HEK293 (cell line): ENCODE results near the gene SEC16A.

ENCODE experiments used
- CTCF ChIA-PET: fragments of 350-600 bp; formaldehyde crosslinking; extraction: SDS; loops from one replicate; lab custom pipeline; 2021; ENCODE audit warnings: antibody characterized with exemption; lab: Yijun Ruan, JAX
- POLR2A ChIA-PET: fragments of 300-600 bp; formaldehyde crosslinking; extraction: SDS; loops from one replicate; lab custom pipeline; 2020; ENCODE audit warnings: antibody characterized with exemption, inconsistent platforms; lab: Yijun Ruan, JAX
- H3K27ac ChIP-seq: fragments of 200-500 bp; sonication (Bioruptor generic); 2 replicates; pipeline ENCODE4 v1.5.1; 2014; ENCODE audit warnings: low read depth, low read length, control low read depth, inconsistent platforms; ENCODE audit errors: extremely low read depth
- H3K36me3 ChIP-seq, 2 experiments: fragments of 200-500 bp in 1 of 2; sonication (Bioruptor generic) in 1 of 2; 1 replicate in 1 of 2; 2 replicates in 1 of 2; pipeline ENCODE4 v1.5.1; 2014 to 2017; ENCODE audit warnings: inconsistent platforms in 2 of 2, low read length in 2 of 2; ENCODE audit not compliant: control insufficient read depth in 2 of 2, insufficient read depth in 1 of 2
- H3K4me1 ChIP-seq: fragments of 200-500 bp; sonication (Bioruptor generic); 2 replicates; pipeline ENCODE4 v1.5.1; 2014; ENCODE audit warnings: mild to moderate bottlenecking, low read length, inconsistent platforms; ENCODE audit not compliant: control insufficient read depth, insufficient read depth
- H3K4me3 ChIP-seq: 2 replicates; pipeline ENCODE4 v1.5.1; 2011; ENCODE audit warnings: low read depth, mild to moderate bottlenecking, control low read depth, low read length, moderate library complexity
- H3K9me3 ChIP-seq: fragments of 200-500 bp; sonication (Bioruptor generic); 2 replicates; pipeline ENCODE4 v1.5.1; 2014; ENCODE audit warnings: low read depth, low read length, inconsistent platforms; ENCODE audit not compliant: control insufficient read depth, insufficient read depth
- KLF7 ChIP-seq: fragments of 450-650 bp; formaldehyde crosslinking; IDR thresholded peaks from 2 replicates; pipeline ENCODE4 v1.5.1; 2016; ENCODE audit warnings: missing biosample characterization, missing genetic modification characterization, borderline replicate concordance
- RBAK ChIP-seq: fragments of 450-650 bp; formaldehyde crosslinking; IDR thresholded peaks from 2 replicates; pipeline ENCODE4 v1.5.1; 2016; ENCODE audit warnings: missing biosample characterization, missing genetic modification characterization
- SCRT1 ChIP-seq: fragments of 450-650 bp; formaldehyde crosslinking; IDR thresholded peaks from 2 replicates; pipeline ENCODE4 v1.5.1; 2016; ENCODE audit warnings: missing biosample characterization, missing genetic modification characterization, borderline replicate concordance
- SETDB1 ChIP-seq: IDR thresholded peaks from one replicate; pipeline ENCODE4 v1.6.1; 2017; ENCODE audit warnings: mild to moderate bottlenecking, low read length, moderate library complexity, mixed read lengths; ENCODE audit not compliant: insufficient read length
- WT1 ChIP-seq: fragments of 450-650 bp; formaldehyde crosslinking; IDR thresholded peaks from 2 replicates; pipeline ENCODE4 v1.5.1; 2016; ENCODE audit warnings: missing biosample characterization, missing genetic modification characterization
- ZBTB21 ChIP-seq: fragments of 450-650 bp; formaldehyde crosslinking; IDR thresholded peaks from 2 replicates; pipeline ENCODE4 v1.5.1; 2017; ENCODE audit warnings: missing biosample characterization, missing genetic modification characterization
- ZFP69B ChIP-seq: fragments of 450-650 bp; formaldehyde crosslinking; IDR thresholded peaks from 2 replicates; pipeline ENCODE4 v1.5.1; 2016; ENCODE audit warnings: missing biosample characterization, missing genetic modification characterization
- ZNF132 ChIP-seq: fragments of 450-650 bp; formaldehyde crosslinking; IDR thresholded peaks from 2 replicates; pipeline ENCODE4 v1.5.1; 2017; ENCODE audit warnings: missing biosample characterization, missing genetic modification characterization, borderline replicate concordance
- ZNF155 ChIP-seq: fragments of 450-650 bp; formaldehyde crosslinking; IDR thresholded peaks from 2 replicates; pipeline ENCODE4 v1.5.1; 2016; ENCODE audit warnings: missing biosample characterization, missing genetic modification characterization
- ZNF157 ChIP-seq: fragments of 450-650 bp; formaldehyde crosslinking; IDR thresholded peaks from 2 replicates; pipeline ENCODE4 v1.5.1; 2016; ENCODE audit warnings: missing biosample characterization, missing genetic modification characterization
- ZNF274 ChIP-seq, 2 experiments: fragments of 200-500 bp in 1 of 2; fragments of 450-650 bp in 1 of 2; sonication (Bioruptor generic) in 1 of 2; formaldehyde crosslinking in 1 of 2; IDR thresholded peaks; 2 replicates each; pipeline versions ENCODE4 v1.5.1 to v1.6.1; 2014 to 2016; ENCODE audit warnings: borderline replicate concordance in 1 of 2, inconsistent platforms in 1 of 2, low read length in 1 of 2, missing biosample characterization in 1 of 2, missing genetic modification characterization in 1 of 2
- ZNF548 ChIP-seq: fragments of 450-650 bp; formaldehyde crosslinking; IDR thresholded peaks from 2 replicates; pipeline ENCODE4 v1.5.1; 2016; ENCODE audit warnings: missing biosample characterization, missing genetic modification characterization
- ZNF791 ChIP-seq: fragments of 450-650 bp; formaldehyde crosslinking; IDR thresholded peaks from 2 replicates; pipeline ENCODE4 v1.5.1; 2016; ENCODE audit warnings: missing biosample characterization, missing genetic modification characterization
- TF ChIP-seq, protein P1 (sequence below): sonication (generic); formaldehyde crosslinking; IDR thresholded peaks from 2 replicates; pipeline ENCODE4 v1.8.1; 2022; ENCODE audit warnings: mild to moderate bottlenecking, moderate library complexity, missing genetic modification reagents
- TF ChIP-seq, protein P2 (sequence below): fragments of 450-650 bp; formaldehyde crosslinking; IDR thresholded peaks from 2 replicates; pipeline ENCODE4 v1.5.1; 2016; ENCODE audit warnings: missing biosample characterization, missing genetic modification characterization
- TF ChIP-seq, protein P3 (sequence below): fragments of 450-650 bp; formaldehyde crosslinking; IDR thresholded peaks from 2 replicates; pipeline ENCODE4 v1.5.1; 2016; ENCODE audit warnings: missing biosample characterization, missing genetic modification characterization
- TF ChIP-seq, protein P4 (sequence below): fragments of 450-650 bp; IDR thresholded peaks from 2 replicates; pipeline ENCODE4 v1.5.1; 2018; ENCODE audit warnings: missing biosample characterization, missing genetic modification characterization

Gene SEC16A

DNA sequence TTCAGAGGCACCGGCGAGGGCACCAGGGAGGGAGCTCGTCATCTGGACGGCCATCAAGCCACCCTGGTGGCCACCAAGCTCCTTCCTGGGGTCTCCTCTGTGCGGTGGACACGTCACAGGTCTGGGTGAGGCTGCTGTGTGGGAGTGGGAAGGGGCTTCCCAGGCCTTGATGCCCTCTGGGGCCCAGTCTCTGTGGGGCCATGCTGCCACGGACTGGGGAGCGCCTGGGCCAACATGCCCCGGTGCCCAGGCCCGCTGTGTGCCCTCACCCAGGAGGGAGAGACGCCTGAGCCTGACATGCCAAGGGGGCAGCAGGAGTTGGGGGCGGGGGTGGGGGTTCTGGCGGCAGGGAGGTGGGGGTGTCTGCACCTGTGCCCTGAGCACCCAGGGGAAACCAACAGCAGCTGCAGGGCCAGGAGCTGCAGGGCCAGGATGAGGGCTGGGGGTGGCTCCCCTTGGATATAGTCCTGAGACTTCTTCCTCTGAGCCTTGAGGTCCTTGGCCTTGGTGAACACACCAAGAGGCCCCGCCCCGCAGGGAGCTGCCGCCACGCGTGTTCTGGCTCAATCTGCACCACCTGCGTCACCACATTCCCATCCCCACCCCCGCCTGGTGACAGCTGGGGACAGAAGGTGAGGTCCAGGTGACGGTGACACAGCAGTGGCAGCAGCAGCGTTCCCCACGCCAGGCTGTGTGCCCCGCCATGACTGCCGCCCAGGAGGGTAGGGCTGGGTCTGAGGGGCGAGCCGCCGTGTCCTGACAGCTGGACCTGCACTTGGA is 15.3 kb upstream of the SEC16A start:
- H3K4me1 ChIP-seq = no peaks in the 10 kb centered on the region
- TF ChIP-seq, protein P1, sequence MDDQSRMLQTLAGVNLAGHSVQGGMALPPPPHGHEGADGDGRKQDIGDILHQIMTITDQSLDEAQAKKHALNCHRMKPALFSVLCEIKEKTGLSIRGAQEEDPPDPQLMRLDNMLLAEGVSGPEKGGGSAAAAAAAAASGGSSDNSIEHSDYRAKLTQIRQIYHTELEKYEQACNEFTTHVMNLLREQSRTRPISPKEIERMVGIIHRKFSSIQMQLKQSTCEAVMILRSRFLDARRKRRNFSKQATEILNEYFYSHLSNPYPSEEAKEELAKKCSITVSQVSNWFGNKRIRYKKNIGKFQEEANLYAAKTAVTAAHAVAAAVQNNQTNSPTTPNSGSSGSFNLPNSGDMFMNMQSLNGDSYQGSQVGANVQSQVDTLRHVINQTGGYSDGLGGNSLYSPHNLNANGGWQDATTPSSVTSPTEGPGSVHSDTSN (CRISPR knock-in tag) = no peak
- TF ChIP-seq ZNF155 (tag by site-specific recombination) = no peak
- TF ChIP-seq WT1 (tag by site-specific recombination) = no peak
- TF ChIP-seq, protein P2, sequence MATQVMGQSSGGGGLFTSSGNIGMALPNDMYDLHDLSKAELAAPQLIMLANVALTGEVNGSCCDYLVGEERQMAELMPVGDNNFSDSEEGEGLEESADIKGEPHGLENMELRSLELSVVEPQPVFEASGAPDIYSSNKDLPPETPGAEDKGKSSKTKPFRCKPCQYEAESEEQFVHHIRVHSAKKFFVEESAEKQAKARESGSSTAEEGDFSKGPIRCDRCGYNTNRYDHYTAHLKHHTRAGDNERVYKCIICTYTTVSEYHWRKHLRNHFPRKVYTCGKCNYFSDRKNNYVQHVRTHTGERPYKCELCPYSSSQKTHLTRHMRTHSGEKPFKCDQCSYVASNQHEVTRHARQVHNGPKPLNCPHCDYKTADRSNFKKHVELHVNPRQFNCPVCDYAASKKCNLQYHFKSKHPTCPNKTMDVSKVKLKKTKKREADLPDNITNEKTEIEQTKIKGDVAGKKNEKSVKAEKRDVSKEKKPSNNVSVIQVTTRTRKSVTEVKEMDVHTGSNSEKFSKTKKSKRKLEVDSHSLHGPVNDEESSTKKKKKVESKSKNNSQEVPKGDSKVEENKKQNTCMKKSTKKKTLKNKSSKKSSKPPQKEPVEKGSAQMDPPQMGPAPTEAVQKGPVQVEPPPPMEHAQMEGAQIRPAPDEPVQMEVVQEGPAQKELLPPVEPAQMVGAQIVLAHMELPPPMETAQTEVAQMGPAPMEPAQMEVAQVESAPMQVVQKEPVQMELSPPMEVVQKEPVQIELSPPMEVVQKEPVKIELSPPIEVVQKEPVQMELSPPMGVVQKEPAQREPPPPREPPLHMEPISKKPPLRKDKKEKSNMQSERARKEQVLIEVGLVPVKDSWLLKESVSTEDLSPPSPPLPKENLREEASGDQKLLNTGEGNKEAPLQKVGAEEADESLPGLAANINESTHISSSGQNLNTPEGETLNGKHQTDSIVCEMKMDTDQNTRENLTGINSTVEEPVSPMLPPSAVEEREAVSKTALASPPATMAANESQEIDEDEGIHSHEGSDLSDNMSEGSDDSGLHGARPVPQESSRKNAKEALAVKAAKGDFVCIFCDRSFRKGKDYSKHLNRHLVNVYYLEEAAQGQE (tag by site-specific recombination) = no peak
- no peak for TF ChIP-seq ZNF157
- no peak for TF ChIP-seq ZNF274 (IDR thresholded peaks at IDR 0.05; ENCODE audit: low read length)
- no peak for TF ChIP-seq ZNF274 (tag by site-specific recombination; IDR thresholded peaks at IDR 0.05; ENCODE audit: borderline replicate concordance)
- no peak for TF ChIP-seq ZFP69B (tag by site-specific recombination)
- TF ChIP-seq ZNF548 (tag by site-specific recombination) = no peak
- TF ChIP-seq ZBTB21 (tag by site-specific recombination) = no peak
- TF ChIP-seq ZNF132 (tag by site-specific recombination) = no peak
- no peak for TF ChIP-seq SETDB1
- TF ChIP-seq ZNF791 (tag by site-specific recombination) = no peak
- no peak for TF ChIP-seq RBAK (tag by site-specific recombination)
- TF ChIP-seq, protein P3, sequence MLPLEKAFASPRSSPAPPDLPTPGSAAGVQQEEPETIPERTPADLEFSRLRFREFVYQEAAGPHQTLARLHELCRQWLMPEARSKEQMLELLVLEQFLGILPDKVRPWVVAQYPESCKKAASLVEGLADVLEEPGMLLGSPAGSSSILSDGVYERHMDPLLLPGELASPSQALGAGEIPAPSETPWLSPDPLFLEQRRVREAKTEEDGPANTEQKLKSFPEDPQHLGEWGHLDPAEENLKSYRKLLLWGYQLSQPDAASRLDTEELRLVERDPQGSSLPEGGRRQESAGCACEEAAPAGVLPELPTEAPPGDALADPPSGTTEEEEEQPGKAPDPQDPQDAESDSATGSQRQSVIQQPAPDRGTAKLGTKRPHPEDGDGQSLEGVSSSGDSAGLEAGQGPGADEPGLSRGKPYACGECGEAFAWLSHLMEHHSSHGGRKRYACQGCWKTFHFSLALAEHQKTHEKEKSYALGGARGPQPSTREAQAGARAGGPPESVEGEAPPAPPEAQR (tag by site-specific recombination) = no peak
- TF ChIP-seq, protein P4, sequence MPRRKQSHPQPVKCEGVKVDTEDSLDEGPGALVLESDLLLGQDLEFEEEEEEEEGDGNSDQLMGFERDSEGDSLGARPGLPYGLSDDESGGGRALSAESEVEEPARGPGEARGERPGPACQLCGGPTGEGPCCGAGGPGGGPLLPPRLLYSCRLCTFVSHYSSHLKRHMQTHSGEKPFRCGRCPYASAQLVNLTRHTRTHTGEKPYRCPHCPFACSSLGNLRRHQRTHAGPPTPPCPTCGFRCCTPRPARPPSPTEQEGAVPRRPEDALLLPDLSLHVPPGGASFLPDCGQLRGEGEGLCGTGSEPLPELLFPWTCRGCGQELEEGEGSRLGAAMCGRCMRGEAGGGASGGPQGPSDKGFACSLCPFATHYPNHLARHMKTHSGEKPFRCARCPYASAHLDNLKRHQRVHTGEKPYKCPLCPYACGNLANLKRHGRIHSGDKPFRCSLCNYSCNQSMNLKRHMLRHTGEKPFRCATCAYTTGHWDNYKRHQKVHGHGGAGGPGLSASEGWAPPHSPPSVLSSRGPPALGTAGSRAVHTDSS (tag by site-specific recombination) = no peak
- no peak for TF ChIP-seq SCRT1 (tag by site-specific recombination)
- no peak for TF ChIP-seq KLF7 (tag by site-specific recombination)
- no peak overlapping the region for H3K4me3 ChIP-seq
- peaks cover 0 to 47% of the 10 kb centered on the region in 2 experiments; a peak in 1 of 3 replicates for H3K36me3 ChIP-seq
- CTCF ChIA-PET = interaction anchor here (0.6 to 1.9 kb wide), 2 partner anchors 9 to 18 kb away, joined by 5 to 8 read pairs; no protein-coding TSS in a partner anchor
- POLR2A ChIA-PET = no interaction called here
- no peak overlapping the region for H3K27ac ChIP-seq
- no peaks in the 10 kb centered on the region for H3K9me3 ChIP-seq
